WERI-Rb-1 (cell line): ENCODE measurements around the gene SAMD4A.

Source experiments
- DNase-seq: peaks from one replicate; pipeline ENCODE4 v3.0.0-alpha.2; 2020
- H3K27ac ChIP-seq: fragments of 250-450 bp; sonication (Bioruptor Pico); 2 replicates; pipeline ENCODE4 v1.5.1; 2020; ENCODE audit warnings: mild to moderate bottlenecking, moderate library complexity
- H3K27me3 ChIP-seq: fragments of 250-450 bp; sonication (Bioruptor Pico); 2 replicates; pipeline ENCODE4 v1.5.1; 2021; ENCODE audit warnings: mild to moderate bottlenecking, low read depth, moderate library complexity; ENCODE audit not compliant: insufficient read depth, severe bottlenecking
- H3K36me3 ChIP-seq: fragments of 250-450 bp; sonication (Bioruptor Pico); 2 replicates; pipeline ENCODE4 v1.5.1; 2020; ENCODE audit warnings: mild to moderate bottlenecking, moderate library complexity
- H3K4me3 ChIP-seq: 2 replicates; pipeline ENCODE4 v1.5.1; 2011; ENCODE audit warnings: low read depth, mild to moderate bottlenecking, control low read depth, low read length
- H3K9me3 ChIP-seq: fragments of 250-450 bp; sonication (Bioruptor Pico); 2 replicates; pipeline ENCODE4 v1.5.1; 2021; ENCODE audit warnings: mild to moderate bottlenecking, moderate library complexity; ENCODE audit not compliant: severe bottlenecking
- TF ChIP-seq, protein P1 (sequence below): IDR thresholded peaks from 2 replicates; pipeline ENCODE4 v1.5.1; 2011; ENCODE audit warnings: low read depth, mild to moderate bottlenecking, control low read depth, inconsistent platforms, low read length

Gene SAMD4A

DNA sequence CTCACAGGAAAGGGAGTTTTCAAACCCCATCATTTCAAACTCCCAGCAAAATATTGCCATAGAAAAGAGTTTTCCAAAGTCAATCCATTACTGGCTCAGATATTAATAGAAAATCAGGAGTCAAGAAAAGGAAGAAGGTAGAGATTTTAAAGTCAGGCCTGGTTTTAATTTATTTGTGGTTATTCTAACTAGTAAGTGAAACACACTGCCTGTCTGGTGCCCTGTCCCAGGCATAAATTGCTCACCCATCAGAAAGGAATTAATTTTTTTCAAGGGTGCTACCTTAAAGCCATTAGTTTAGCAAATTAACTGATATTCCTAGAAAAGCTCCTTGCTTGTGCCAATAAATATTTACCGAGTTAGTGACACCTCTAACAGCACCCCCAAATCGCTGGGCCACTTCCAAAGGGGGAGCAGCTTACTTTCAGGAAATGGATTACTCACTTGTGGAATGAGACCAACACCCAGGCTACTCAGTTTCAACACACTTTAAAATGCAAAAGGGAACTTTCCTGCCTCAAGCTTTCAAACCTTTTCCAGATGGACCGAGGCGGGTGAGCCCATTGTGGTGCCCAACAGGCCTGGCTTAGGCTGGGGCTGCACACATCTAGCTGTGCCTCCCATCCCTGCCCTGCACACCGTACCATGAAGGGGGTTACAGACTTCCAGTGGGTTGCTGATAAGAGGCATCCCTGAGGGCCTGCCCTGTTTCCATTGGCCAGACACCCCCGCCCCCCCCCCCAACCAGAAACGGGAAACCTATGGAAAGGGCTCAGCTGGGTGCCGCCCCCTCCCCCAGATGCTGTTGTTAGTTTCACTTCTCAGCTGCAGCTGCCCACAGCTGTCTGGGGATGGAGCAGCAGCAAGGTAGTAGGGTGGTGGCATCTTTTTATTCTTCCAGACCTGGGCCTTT, 117.2 kb downstream of the SAMD4A start:
- H3K36me3 ChIP-seq: peaks cover 5% of the 10 kb centered on the region
- no peak overlapping the region for H3K27ac ChIP-seq
- TF ChIP-seq, protein P1, sequence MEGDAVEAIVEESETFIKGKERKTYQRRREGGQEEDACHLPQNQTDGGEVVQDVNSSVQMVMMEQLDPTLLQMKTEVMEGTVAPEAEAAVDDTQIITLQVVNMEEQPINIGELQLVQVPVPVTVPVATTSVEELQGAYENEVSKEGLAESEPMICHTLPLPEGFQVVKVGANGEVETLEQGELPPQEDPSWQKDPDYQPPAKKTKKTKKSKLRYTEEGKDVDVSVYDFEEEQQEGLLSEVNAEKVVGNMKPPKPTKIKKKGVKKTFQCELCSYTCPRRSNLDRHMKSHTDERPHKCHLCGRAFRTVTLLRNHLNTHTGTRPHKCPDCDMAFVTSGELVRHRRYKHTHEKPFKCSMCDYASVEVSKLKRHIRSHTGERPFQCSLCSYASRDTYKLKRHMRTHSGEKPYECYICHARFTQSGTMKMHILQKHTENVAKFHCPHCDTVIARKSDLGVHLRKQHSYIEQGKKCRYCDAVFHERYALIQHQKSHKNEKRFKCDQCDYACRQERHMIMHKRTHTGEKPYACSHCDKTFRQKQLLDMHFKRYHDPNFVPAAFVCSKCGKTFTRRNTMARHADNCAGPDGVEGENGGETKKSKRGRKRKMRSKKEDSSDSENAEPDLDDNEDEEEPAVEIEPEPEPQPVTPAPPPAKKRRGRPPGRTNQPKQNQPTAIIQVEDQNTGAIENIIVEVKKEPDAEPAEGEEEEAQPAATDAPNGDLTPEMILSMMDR: no peak
- H3K4me3 ChIP-seq: no peak overlapping the region
- no peaks in the 10 kb centered on the region for H3K9me3 ChIP-seq
- no peak for DNase-seq
- no peaks in the 10 kb centered on the region for H3K27me3 ChIP-seq

DNA sequence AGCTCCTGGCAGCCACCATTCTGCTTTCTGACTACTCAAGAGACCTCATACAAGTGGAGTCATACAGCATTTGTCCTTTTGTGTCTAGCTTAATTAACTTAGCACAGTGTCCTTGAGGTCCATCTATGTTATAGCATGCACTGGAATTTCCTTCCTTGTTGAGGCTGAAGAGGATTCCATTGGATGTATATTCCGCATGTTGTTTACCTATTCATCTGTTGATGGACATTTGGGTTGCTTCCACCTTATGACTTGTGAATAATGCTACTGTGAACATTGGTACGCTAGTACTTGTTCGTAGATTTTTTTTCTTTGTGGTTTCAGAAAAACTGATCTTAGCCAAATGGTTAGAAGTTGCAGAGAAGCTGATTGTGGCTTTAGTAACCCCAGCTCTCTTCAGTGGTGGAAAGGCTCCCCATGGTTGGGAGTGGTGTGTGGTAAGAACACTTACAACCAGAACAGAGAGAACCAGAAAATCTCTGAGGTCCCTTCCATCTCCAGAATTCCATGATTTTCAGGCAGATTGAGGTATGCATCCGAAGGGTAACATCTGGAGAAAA, 118.4 kb downstream of the SAMD4A start:
- TF ChIP-seq, protein P1: no peak
- Histone ChIP-seq H3K27me3 (no peaks in the 10 kb centered on the region), H3K4me3 (no peak overlapping the region), H3K27ac (no peak overlapping the region), H3K36me3 (no peaks in the 10 kb centered on the region), H3K9me3 (no peaks in the 10 kb centered on the region)
- DNase-seq: no peak

DNA sequence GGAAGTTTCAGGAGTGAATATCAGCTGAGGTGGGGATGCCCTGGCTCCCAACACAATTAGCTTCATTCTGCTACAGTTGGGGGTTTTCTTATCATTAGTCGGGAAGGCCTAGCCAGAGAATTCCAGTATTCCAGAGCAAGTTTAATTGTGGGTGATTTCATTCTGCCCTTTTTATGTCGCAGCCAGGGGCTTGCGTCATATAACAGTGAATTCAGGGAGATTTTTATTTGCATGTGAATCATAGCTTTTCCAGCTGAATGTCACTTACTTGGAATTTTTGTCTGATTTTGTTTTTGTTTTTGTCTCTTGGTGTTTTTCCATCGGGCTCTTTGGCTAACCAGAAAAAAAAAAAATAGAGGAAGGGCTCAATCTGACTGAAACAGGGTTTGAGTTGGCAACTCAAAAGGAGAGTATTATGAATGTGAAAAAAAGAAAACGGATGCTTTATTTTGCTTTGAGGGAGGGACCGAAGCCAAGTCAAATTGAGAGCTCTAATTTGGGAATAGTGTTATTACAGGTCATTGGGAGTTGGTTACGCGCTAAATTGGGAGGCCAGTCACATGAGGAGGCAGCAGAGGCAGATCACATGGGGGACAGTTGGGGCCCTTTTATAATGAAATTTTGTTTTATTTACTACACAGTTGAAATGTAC, 119.4 kb downstream of the SAMD4A start:
- no peak for DNase-seq
- no peak overlapping the region for H3K27ac ChIP-seq
- no peaks in the 10 kb centered on the region for H3K36me3 ChIP-seq
- H3K9me3 ChIP-seq: no peaks in the 10 kb centered on the region
- H3K4me3 ChIP-seq: no peak overlapping the region
- TF ChIP-seq, protein P1: no peak
- H3K27me3 ChIP-seq: no peaks in the 10 kb centered on the region

DNA sequence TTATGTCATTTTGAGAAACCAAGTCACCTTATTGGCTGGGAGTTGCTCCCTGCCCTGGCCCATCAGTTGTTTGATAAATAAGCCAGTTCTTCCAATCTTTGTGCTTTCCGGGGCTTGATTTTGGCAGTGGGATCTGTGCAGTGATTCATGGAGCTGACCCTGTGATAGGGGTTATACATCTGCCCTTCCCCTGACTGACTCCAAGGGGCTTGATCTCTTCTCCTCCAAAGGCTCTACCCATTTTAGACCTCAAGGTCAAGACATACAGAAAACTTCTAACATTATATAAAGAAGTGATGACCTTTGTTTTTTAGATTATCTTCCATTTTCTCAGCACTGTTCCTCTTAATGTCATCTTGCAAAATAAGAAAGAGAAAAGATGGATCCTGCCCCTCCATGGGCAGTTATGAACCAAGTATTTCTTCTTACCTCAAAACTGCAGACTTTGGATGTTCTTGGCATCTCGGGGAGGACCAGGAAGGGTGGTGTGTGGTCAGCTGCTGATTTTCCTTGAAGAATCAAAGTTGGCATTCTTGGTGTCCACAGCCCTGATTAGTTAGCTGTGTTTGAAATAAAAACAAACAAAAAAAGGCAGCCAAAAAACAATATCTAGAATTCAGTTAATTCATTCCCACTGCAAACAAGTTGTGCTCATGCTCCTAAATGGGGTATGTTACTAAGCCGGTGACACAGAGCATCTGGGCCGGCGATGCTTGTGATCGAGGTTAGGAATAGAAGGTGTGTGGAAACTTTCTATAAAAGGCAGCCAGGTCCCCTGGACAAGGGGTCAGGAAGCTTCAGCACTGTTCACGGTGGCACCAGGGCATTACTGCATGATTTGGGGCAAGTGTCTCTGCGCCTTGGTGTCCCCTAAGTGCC, 120.2 kb downstream of the SAMD4A start:
- Histone ChIP-seq H3K27me3 (no peaks in the 10 kb centered on the region), H3K27ac (no peak overlapping the region), H3K36me3 (no peaks in the 10 kb centered on the region), H3K4me3 (no peak overlapping the region), H3K9me3 (no peaks in the 10 kb centered on the region)
- TF ChIP-seq, protein P1: no peak
- DNase-seq: no peak

DNA sequence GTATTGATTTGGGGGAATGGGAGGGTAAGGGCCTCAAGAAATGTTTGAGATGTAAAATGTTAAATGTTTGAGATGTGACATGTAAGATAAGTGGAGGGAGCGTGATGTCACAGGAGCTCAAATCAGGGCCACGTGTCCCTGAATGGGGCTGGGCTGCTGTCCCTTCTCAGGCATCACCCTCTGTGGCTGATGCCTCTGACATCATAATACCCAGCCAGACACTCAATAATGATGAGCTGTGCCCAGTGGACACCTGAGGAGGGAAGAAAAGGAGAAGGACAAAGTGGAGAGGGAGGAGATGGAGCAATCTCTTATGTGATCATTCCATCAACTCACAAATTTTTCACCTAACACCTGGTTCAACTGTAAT, 120.8 kb downstream of the SAMD4A start:
- H3K9me3 ChIP-seq: no peaks in the 10 kb centered on the region
- no peaks in the 10 kb centered on the region for H3K27me3 ChIP-seq
- no peak for DNase-seq
- no peaks in the 10 kb centered on the region for H3K36me3 ChIP-seq
- no peak overlapping the region for H3K4me3 ChIP-seq
- TF ChIP-seq, protein P1: no peak
- no peak overlapping the region for H3K27ac ChIP-seq
